ENCODE data around the gene ARHGAP6. TPM values are rescaled to one million over a fixed set of nuclear protein-coding genes. Genes with fewer than 3 reads are reported as not detected.

The ARHGAP6 gene
- total and polyA plus RNA-seq, 9 donors: 14.1 to 32.9 (median 20.3) TPM

DNA sequence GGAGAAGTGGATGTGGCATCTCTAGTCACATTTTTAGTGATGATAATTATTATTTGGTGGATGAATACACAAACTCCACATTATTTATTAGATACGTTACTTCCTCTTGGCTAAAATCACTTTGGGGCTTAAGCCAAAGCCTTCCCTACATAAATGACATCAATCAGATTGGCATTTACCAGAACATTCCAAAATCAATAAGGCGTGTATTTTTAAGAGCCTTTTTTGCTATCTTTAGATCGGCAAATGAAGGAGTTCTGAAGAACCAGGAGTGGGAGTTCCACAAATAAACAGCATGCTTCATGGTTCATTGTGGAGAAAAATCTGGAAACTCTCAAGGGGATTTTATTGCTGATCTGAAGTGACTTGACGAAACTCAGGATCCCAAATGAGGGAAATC is 282.8 kb downstream of the ARHGAP6 start:
- DNase-seq: no peak
- H3K27ac ChIP-seq: no peak overlapping the region
- peaks cover 3% of the 10 kb centered on the region for H3K4me1 ChIP-seq (ENCODE audit: insufficient read depth)
- TF ChIP-seq, protein P1, sequence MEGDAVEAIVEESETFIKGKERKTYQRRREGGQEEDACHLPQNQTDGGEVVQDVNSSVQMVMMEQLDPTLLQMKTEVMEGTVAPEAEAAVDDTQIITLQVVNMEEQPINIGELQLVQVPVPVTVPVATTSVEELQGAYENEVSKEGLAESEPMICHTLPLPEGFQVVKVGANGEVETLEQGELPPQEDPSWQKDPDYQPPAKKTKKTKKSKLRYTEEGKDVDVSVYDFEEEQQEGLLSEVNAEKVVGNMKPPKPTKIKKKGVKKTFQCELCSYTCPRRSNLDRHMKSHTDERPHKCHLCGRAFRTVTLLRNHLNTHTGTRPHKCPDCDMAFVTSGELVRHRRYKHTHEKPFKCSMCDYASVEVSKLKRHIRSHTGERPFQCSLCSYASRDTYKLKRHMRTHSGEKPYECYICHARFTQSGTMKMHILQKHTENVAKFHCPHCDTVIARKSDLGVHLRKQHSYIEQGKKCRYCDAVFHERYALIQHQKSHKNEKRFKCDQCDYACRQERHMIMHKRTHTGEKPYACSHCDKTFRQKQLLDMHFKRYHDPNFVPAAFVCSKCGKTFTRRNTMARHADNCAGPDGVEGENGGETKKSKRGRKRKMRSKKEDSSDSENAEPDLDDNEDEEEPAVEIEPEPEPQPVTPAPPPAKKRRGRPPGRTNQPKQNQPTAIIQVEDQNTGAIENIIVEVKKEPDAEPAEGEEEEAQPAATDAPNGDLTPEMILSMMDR (IDR thresholded peaks at IDR 0.05): no peak
- TF ChIP-seq EP300 (IDR thresholded peaks at IDR 0.05) (no peak), POLR2A (IDR thresholded peaks at IDR 0.05) (no peak)
- 65 to 74% (median 66%) methylated on average over 4 of the region's 4 CpGs for WGBS, 3 donors
- no peaks in the 10 kb centered on the region for H3K27me3 ChIP-seq
- H3K9me3 ChIP-seq: no peaks in the 10 kb centered on the region
- intact Hi-C loops (cut with DNase I): loop anchor here in 1 of 4 donors (10.0 kb wide), 1 partner anchor 152 kb away; no protein-coding TSS in a partner anchor
- H3K36me3 ChIP-seq: no peaks in the 10 kb centered on the region
- H3K4me3 ChIP-seq: no peak overlapping the region

DNA sequence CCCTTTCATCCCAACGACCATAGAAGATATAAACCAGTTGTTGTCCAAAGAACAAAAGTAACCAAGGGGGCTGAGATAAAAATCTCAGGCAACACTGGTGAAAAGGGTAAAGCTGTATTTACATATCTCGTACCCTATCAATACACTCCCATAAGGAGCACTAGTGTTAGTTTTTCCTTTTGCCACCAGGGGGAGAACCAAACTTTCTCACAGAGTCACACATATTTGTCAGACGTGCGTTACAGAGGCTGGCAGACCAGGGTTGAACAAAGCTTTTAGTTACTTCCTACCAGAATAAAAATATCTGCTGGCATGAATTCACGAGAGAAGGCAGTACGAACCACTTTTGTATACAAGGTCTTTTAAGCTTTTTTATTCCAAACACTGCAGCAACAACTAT is 284.3 kb downstream of the ARHGAP6 start:
- TF ChIP-seq, protein P1 (IDR thresholded peaks at IDR 0.05): peak; percentile 28 to 69 (median 51)
- no peak for TF ChIP-seq POLR2A (IDR thresholded peaks at IDR 0.05)
- H3K36me3 ChIP-seq: no peaks in the 10 kb centered on the region
- no peaks in the 10 kb centered on the region for H3K27me3 ChIP-seq
- no peaks in the 10 kb centered on the region for H3K9me3 ChIP-seq
- DNase-seq: peak in 3 of 5 donors; percentile 23 to 46 (median 41)
- H3K4me1 ChIP-seq (ENCODE audit: insufficient read depth): peaks cover 3% of the 10 kb centered on the region
- intact Hi-C loops (cut with DNase I): loop anchor here in 1 of 4 donors (10.0 kb wide), 1 partner anchor 153 kb away; no protein-coding TSS in a partner anchor
- H3K4me3 ChIP-seq: no peak overlapping the region
- 4 to 8% (median 6%) methylated on average over 6 of the region's 6 CpGs for WGBS, 3 donors
- H3K27ac ChIP-seq: no peak overlapping the region

DNA sequence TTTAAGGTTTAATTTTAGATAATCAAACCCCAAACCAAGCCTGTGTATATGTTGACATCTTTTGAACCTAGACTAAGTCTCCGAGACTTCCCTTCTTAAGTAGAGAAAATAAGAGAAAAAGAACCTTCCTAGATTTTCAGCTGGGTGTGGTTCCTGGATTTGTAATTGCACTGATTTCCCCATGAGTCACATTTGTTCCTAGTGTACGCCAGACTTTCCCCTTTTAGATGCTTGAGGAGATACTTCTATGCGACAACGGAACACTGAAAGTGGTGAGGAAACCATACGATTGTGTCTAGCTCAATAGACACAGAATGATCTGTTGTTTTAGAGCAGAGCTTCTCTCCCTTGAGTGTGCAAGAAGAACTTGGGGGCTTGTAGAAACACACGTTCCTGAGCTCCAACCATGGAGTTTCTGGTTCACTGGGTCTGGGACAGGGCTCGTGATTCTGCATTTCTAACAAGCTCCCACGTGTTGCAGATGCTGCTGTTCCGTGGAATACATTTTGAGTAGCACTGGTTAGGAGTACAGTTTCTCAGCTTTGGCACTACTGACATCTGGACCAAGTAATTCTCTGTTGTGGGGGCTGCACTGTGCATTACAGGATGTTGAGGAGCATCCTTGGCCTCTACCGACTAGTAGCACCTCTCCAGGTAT is 285.4 kb downstream of the ARHGAP6 start:
- no peaks in the 10 kb centered on the region for H3K27me3 ChIP-seq
- H3K9me3 ChIP-seq: no peaks in the 10 kb centered on the region
- no peak for TF ChIP-seq EP300 (IDR thresholded peaks at IDR 0.05)
- TF ChIP-seq, protein P1 (IDR thresholded peaks at IDR 0.05): no peak
- TF ChIP-seq POLR2A (IDR thresholded peaks at IDR 0.05): no peak
- no peaks in the 10 kb centered on the region for H3K36me3 ChIP-seq
- H3K27ac ChIP-seq: no peak overlapping the region
- H3K4me3 ChIP-seq: no peak overlapping the region
- intact Hi-C loops (cut with DNase I): loop anchor here in 1 of 4 donors (10.0 kb wide), 1 partner anchor 154 kb away; no protein-coding TSS in a partner anchor
- 73 to 78% (median 77%) methylated on average over 10 of the region's 10 CpGs for WGBS, 3 donors
- no peaks in the 10 kb centered on the region for H3K4me1 ChIP-seq (ENCODE audit: insufficient read depth)
- DNase-seq: no peak

DNA sequence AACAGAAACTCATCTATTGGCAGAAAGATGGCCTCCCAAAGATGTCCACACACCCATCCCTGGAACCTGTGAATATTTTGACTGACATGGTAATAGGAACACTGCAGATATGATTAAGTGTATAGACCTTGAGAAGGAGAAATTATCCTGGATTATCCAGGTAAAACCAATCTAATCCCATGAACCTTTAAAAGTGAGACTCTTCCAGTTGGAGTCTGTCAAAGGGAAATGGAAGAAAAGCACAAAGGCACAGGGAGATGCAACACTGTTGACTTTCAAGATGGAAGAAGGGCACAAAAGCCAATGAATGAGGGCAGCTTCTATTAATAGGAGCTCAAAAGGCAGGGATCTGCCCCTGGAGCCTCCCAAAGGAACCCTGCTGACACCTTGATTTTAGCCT is 289.6 kb downstream of the ARHGAP6 start:
- no peak overlapping the region for H3K27ac ChIP-seq
- H3K9me3 ChIP-seq: no peaks in the 10 kb centered on the region
- no peak overlapping the region for H3K4me3 ChIP-seq
- no peaks in the 10 kb centered on the region for H3K4me1 ChIP-seq (ENCODE audit: insufficient read depth)
- intact Hi-C loops (cut with DNase I): no loop called here
- DNase-seq: no peak
- no peaks in the 10 kb centered on the region for H3K36me3 ChIP-seq
- H3K27me3 ChIP-seq: no peaks in the 10 kb centered on the region
- TF ChIP-seq, protein P1 (IDR thresholded peaks at IDR 0.05): no peak
- TF ChIP-seq EP300 (IDR thresholded peaks at IDR 0.05) (no peak), POLR2A (IDR thresholded peaks at IDR 0.05) (no peak)

Data from ovary (tissue), 9 donors.